ENCODE measurements around the gene KRT72.
"Not testable (repeated sequence)": the region's sequence is repeated elsewhere in the genome, so short reads cannot be mapped to it uniquely, and the experiment has no call there.

The KRT72 gene

DNA sequence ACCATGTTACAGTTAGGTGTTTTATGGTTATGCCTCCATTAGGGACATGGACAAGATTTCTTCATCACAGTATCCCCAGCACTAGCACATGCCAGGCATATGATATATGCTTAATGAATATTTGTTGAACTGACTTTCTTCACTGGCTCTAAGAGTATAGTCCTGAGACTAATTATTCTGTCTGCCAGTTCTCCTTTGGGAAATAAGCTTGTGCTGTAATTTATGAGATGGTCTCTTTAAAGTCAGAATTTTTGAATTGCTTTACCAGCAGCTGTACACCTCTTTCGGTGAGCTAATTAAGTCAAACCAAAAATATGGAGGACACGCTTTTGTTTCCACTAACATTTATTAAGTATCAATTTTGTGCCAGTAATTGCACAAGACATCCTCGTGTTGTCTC lies 4.8 kb upstream of the KRT72 start:
- DNase-seq, result no peak

DNA sequence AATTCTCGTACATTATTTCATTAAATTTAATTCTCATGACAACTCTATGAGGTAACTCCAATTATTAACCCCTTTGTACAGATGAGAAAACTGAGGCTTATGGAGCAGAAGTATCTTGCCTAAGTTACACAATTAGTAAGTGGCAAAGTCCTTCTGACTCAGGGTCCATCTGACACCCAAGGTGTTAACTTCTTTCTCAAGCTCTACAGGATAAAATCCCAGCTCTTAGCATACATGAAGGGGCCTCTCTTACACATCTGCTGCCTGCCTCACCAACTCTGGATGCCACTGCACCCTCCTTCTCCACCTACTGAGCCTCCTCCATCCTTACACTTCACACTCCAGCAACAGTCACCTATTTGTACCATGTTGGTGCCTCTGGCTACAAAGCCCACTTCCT lies 4.3 kb upstream of the KRT72 start:
- DNase-seq, result no peak

DNA sequence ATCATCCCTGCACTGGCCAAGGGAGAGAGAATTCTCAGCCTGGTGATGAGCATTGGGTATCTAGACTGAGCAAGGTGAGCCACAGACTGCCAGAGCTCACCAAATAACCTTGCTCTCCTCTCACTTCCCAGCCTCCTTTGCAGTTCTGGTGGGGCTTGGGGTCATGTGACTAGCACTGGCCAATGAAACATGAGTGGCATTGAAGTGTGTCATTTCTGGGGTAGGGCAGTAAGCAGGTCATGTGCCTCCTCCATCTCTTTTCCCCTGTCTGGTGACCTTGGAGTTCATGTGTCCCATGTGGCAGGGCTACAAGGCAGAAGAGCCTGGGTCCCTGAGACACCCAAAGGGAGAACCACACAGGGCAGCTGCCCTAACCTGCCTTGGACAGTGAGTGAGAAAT lies 3.6 kb upstream of the KRT72 start:
- DNase-seq, result no peak

DNA sequence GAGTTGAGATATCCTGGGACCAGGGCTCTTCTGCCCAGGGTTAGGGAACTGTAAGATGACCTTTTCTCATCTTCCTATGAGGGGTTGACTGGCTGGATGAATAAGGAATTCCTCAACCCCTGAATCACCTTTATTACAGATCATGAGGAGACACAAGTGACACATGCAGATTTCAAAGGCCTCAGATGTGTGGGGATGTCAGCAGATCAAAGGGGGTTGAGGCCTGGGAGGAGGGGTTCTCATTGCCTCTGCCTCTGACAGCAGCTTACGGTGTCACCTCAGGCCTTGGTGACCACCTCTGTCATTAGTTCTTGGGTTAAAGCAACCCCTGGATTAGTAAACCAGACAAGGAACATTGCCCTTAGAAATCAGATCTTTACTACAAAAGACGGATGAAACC lies 2.1 kb upstream of the KRT72 start:
- no peak for DNase-seq

DNA sequence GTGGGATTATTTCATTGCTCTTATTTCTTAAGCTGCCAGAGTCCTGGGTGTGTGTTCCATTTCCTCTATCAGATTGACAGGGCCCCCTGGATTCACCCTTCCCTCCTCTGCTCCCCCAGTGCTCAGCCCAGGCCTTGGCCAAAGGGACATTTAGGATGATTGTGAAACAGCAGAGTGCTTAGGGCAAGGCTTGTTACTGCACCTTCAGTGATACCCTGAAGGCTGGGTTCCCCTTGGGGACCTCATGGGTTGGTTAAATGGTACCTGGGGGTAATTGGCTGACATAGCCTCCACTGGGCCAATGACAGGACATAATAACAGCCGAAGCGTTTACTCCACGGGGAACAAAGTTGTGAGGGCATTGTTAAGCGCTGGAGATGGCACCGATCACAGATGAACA lies 1.3 kb upstream of the KRT72 start:
- no peak for DNase-seq

DNA sequence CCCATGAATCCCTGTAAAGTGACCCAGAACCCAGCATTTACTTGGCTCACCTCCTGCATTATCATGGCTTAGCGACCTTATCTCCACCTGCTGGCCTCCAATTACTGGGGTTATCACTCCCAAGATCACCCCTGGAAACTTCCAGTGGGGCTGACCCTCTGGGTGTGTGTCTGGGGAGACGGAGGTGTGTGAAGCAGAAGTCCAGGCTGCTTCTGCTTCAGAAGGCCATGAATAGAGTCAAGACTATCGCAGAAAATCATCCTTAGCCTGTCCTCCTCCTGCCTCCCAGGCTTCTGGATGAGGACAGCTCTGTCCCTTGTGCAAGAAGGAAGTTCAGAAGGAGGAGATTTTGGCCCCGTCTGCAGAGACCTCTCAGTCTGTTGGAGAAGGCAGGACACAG lies 408 bp upstream of the KRT72 start:
- no peak for DNase-seq

DNA sequence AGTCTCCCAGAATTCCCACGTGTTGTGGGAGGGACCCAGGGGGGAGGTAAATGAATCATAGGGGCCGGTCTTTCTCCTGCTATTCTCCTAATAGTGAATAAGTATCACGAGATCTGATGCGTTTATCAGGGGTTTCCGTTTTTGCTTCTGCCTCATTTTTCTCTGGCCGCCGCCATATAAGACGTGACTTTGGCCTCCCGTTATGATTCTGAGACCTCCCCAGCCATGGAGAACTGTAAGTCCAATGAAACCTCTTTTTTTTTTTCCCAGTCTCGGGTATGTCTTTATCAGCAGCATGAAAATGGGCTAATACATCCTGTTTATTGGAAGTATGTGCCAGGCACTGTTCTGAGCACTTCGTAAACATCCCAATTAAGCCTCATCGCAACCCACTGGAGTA lies 788 bp downstream of the KRT72 start:
- DNase-seq, result no peak

DNA sequence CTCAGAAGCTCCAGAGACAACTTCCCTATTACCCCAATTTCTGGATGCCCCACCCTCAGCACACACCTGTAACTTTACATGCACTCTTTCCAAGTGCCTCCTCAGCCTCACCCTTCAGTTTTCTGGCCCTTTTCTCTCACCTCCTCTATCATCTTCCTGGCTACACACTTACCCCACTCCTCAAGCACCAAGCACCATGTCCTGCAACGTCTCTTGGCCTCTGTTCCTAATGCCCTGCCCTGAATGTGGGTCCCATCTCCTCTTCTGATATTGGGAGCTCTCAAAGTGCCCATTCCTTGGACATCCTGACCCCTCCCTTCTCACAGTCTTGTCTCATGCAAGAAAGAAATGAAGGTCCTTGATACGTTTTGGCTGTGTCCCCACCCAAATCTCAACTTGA lies 1.2 kb downstream of the KRT72 start:
- DNase-seq, result no peak

DNA sequence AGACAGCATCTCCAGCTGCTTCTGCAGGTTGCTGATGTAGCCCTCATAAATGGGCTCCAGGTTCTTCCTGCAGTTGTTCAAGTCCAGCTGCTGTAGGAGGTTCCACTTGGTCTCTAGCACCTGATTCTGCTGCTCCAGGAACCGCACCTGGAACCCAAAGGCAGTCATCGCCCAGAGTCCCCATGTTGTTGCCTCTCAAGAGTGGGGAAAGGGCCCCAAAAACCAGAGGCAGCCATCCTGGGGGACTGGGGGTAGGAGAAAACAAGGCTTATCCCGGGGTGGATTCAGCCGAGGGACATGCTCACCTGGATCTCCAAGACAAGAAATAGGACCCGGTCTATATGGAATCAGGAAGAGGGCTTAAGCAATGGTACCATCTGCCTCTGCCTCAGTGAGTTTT lies 2.3 kb downstream of the KRT72 start:
- DNase-seq, result no peak

DNA sequence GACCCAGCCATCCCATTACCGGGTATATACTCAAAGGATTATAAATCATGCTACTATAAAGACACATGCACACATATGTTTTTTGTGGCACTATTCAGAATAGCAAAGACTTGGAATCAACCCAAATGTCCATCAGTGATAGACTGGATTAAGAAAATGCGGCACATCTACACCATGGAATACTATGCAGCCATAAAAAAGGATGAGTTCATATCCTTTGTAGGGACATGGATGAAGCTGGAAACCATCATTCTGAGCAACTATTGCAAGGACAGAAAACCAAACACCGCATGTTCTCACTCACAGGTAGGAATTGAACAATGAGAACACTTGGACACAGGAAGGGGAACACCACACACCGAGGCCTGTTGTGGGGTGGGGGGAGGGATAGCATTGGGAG lies 7.0 kb downstream of the KRT72 start:
- DNase-seq, result not testable (repeated sequence)

DNA sequence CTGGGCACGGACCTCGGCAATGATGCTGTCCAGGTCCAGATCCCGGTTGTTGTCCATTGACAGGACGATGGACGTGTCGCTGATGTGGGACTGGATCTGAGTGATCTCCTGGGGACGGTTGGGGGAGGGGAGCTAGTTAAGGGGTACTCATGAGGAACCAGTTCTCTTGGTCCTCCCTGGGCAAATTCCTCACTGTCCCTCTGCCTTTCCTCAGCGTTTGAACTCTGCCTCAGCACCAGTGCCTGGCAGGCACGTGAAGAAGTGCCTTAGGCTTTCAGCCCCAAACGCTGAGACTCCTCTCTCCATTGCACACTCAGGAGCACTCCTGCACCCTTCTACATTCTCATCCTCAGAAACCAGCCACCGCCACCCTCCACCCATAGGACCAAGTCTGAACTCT lies 9.7 kb downstream of the KRT72 start:
- no peak for DNase-seq

DNA sequence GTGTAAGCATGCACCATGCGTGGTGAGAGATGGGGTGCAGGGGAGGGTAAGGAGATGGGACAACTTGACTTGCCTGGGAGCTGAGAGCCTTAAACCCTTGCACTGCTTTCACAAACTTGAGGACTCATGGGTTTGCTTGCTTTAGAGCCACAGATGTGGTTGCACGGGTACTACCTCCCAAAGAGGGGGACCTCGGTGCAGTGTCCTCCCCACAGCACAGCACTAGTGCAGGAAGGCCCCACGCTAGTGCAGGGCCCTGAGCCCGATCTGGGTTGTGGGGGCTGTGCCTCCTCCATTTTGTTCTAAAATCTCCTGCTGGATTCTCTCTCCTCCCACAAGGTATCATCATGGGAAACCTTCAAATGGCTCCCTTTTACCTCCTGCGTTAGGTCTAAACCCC lies 11.2 kb downstream of the KRT72 start:
- no peak for DNase-seq

DNA sequence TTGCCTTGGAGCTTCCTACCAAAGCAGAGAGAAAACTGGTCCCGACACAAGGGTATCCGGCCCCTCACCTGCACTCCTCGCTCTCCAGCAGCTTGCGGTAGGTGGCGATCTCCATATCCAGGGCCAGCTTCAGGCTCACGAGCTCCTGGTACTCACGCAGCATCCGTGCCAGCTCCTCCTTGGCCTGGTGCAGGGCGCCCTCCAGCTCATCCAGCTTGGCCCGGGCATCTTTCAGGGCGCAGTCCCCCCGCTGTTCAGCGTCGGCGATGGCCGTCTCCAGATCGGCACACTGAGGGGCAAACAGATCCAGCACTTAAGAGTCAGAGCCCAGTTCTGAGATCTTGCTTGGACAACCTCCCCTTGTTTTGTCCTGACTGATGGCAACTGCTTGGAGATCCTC lies 13.7 kb downstream of the KRT72 start:
- DNase-seq, result no peak

DNA sequence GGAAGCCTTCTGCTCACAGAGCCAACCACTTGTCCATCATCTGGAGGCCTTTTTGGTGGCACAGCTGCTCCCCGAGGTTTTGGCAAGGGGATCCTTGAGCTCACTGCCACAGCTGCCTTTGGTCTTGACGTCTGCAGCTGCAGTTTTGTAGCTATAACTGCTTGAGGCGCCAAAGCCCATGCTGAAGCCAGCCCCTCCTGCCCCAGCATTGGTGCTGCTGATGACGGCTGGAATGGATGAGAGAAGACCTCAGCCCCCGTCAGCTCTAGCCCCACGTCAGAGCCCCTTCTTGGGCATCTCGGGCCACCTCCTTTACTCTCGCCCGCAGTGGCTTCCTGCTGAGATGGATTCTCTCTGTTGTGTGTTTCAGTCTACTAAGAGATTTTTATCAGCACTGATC lies 15.3 kb downstream of the KRT72 start:
- no peak for DNase-seq

DNA sequence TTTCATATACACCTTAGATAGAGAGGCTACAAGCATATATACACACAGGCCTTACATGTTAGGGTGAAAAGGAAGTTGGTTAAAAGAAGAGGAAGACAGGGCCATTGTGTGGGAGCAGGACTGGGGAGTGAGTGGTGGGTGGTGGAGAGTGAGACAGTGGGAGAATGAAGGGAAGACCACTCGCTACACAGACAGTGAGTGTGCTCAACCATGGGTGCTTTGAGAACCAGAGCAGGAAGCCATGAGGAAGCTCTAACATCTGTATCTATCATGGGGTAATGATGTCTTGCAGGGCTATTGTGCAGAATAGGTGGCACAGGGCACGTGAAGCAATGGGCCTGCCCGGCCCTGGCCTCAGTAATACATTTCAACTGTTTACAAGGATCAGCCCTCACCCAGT lies 16.2 kb downstream of the KRT72 start:
- DNase-seq, result no peak

DNA sequence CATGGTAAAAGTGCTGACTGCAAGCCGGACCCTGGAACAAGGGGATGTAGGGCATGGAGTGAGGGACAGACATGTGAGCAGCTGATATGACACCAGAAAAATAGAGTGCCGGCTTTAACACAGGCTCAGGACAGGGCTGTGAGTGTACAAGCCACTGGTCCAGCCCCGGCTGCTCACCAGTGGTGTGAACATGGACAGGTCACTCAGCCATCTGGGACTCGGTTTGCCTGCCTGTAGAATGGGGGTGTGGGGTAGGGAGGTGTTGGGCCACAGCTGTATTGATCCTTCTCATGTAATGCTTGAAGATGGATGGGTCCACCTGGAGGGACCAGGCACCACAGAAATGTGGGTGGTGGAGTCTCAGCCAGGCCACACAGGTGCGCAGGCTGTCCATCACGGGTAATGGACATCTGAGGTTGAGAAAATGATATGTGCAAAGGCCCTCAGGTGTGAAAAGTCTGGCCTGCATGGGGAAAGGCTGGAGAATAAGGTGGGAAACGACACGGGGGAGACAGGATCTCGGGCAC lies 17.0 kb downstream of the KRT72 start:
- no peak for DNase-seq

DNA sequence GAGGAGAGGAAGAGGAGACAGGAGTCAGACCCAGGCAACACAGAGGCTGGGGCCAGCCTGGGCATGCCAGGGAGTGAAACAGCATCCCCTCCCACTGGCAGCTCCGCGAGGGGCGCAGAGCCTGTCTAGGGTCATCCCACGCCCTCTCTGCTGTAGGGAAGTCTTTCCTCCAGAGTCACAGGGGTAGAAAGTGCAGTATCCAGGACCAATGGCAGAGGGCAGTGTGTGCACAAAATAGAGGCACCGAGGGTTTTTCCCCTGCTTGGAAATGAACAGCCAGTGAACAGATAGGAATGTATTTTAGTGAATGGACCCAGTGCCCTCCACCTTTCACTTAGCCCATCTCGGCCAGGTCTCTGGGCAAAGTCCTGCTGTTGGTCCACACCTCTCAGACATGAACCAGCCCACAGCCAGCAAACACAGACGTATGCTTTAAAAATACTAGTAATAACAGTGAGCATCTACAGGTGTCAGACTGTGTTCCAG lies 18.2 kb downstream of the KRT72 start:
- peak; percentile 46 for DNase-seq

DNA sequence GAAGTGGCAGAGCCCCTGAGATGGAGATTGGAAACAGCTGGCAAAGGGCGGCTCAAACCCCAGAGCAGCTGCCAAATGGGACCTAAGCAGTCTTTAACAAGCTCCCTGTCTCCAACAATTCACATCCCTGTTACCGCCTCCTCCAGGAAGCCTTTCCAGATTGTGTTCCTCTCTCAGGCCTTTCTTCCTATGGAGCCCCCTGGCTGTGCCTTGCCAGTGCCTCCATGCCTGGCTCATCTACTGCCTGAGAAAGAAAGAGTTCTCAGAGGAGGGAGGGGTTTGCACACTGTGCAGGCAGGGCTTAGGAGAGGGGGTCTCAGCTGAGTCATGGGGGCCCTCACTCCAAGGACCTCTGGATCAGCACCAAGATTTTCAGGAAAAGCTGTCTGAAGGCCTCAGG lies 18.8 kb downstream of the KRT72 start:
- DNase-seq, result no peak

DNA sequence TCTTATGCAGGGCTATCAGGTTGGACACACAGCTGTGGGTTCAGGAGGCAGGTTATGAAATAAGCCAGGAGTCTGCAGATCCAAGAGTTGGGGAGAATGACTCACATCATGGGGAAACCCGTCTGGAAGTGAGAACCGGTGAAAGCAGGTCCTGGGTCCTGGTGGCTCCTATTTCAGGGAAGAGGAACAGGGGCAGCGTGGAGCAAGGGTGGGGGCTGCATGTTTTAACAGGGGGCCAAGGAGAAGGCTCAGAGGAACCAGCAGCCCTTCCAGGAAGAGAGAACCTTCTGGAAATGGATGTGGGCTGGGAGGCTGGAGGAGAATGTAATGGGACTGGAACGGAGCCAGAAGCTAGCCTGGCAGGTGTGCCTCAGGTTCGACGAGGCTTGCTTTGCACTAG lies 19.8 kb downstream of the KRT72 start:
- no peak for DNase-seq

DNA sequence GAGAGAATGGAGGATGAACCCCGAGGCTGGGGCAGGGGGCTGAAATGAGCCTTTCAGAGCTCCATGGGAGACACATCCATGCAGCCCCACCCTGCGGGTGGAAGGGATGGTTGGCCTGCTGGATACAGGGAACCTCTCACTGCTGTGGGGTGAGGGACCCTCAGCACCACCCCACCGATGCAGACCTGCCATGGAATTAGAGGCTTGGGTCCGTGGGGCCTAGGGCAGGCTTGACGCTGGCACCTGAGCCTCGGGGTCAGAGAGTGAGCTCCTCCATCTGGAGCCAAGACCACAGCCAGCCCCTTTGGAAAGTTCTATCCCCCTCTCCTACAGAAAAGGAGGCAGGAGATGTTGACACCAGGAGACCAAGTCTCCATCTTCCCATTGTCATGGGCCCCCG lies 20.2 kb downstream of the KRT72 start:
- DNase-seq, result no peak

DNA sequence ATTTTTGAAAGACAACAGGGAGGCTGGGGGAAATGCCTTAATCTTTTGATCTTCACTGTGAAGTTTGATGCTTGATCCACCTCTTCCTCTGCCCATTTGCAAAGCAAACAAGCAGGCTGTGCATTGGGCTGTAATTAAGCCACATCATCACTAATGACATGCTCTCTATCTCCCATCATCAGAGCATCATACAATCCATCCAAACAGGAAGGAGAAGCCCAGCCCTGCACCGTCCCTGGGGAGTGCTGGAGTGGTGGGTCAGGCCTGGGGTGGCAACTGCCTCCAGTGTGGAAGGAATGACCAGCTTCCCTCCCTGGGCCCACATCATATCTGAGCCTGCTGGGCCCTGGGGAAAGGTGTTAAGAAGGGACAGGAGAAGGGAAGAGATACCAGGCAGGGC lies 20.8 kb downstream of the KRT72 start:
- DNase-seq, result no peak

DNA sequence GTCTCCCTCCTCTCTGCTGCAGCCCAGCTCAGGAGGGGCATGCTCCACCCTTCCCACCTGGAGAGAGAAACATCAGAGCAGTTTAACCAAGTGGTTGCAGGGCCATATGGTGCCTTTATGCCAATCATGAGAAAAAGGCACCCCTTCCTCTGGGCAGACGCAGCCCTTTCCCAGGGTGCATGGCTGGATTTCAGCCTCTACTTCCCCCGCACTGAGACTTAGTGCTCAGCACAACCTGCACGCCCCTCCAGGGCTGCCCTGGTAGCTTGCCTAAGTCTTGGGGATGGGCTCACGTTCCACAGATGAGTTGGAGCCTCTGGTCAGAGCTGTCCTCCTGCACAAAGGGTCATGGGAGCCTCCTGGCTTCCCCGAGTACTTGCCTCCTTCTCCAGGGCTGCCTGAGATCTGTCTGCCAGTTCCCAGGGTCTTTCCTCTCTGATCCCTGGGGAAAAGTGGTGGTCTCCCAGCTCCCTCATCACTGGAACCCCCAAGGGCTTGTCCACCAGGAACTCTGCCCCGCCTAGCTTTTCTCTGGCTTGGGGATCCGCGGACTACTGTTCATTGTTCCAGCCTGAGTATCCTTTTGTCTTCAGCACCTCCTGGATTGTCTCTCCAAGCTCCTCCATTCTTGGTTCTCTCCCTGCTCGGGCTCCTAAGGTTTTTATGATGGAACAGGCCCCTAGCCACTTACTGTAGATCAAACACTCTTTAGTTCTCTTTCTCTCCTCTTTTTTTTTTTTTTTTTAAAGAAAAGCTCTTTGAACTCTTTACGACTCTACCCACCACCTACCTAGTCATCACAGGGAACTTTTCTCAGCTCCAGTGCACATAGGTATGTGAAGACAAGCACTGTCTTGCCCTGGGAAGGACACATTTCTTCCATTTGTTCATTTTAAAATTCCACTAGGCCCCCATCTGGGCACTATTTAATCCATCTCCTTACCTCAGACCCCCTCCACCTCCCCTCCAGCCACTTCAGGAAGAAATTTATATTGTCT lies 21.5 kb downstream of the KRT72 start:
- DNase-seq, result no peak

DNA sequence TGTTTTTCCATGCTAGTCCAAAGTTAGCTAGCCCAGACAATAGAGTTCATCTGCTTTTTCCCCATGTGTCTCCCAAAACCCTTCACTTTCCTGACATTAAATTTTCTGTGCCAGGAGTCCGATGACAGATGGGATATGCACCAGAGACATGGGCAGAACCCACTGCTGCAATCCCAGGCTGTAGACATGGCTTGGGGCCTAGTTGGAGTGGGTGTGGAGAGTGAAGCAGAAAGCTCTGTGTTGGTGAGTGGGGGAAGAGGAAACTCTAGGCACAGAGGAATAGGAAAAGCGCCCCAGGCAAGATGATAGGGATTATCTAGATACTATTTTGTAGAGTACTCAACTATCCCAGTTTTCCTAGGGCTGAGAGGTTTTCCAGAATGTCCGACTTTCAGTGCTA lies 22.8 kb downstream of the KRT72 start:
- no peak for DNase-seq

DNA sequence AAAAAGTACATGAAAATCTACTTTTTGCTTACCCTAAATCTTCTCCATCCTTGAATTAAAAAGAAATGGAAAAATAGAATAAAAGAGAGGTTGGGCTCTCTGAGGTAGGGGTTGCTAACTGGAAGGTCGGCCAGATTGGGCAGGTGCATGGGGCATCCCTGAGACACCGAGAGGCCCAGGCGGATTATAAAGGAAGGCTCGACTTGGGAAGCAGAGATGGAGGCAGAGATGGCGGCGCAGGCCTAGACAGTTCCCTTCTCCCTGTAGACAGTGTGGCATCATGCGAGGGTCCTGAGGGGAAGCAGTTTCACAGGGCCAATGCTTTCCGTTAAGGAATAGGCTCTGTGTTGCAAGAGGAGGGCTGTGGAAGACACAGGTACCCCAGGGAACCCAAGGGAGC lies 23.9 kb downstream of the KRT72 start:
- DNase-seq, result no peak

DNA sequence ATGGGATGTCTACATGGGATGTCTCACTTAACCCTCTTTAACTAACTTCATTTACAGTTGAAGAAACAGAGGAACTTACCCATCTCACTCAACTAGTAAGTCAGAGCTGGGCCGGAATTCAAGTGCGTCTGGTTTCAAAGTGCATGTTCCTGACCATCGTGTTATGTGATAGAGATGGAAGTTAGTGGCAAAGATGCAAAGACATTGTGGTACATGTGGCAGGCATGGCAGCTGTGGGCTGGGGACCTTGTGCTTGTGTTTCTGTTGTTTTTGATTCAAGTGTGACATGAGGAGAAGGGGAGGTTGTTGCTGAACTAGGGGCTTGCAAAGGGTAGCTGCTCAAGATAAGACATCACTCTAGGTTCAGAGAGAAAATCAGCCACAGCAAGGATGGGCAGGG lies 25.3 kb downstream of the KRT72 start:
- DNase-seq, result no peak
